ENCODE data around the gene FIGN.

FIGN gene

GRCh38 chr2:163732727-163733126 lies 3.1 kb downstream of the FIGN start:
- TF ChIP-seq CTCF (conservative IDR thresholded peaks at IDR 0.05), result no peak
- TF ChIP-seq ZFX (IDR thresholded peaks at IDR 0.05), result no peak
- no peak overlapping the region for H3K27ac ChIP-seq

DNA sequence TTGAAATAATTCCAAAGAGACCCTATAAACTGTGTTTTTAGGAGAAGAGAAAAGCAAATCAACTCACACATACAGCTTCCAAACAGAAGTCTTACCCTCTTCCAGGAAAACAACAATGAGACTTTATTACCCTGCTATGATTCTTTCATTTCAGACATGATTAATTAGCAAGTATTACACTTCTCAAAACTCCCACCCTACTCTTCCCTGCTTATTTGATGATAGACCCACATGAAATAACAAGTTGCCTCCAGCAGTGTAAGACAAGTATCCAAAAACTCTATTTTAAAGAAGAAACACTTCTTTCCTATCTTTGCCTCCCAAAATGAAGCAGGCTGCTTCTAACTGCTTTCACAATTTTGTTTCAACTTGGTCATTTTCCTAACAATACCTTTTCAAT lies 4.1 kb downstream of the FIGN start:
- no peak overlapping the region for H3K27ac ChIP-seq
- no peak for TF ChIP-seq CTCF (conservative IDR thresholded peaks at IDR 0.05)
- no peak for TF ChIP-seq ZFX (IDR thresholded peaks at IDR 0.05)

- TF ChIP-seq ZFX (IDR thresholded peaks at IDR 0.05) (no peak), CTCF (conservative IDR thresholded peaks at IDR 0.05) (no peak)
Observed at GRCh38 chr2:163730556-163730955, 5.3 kb downstream of the FIGN start.

DNA sequence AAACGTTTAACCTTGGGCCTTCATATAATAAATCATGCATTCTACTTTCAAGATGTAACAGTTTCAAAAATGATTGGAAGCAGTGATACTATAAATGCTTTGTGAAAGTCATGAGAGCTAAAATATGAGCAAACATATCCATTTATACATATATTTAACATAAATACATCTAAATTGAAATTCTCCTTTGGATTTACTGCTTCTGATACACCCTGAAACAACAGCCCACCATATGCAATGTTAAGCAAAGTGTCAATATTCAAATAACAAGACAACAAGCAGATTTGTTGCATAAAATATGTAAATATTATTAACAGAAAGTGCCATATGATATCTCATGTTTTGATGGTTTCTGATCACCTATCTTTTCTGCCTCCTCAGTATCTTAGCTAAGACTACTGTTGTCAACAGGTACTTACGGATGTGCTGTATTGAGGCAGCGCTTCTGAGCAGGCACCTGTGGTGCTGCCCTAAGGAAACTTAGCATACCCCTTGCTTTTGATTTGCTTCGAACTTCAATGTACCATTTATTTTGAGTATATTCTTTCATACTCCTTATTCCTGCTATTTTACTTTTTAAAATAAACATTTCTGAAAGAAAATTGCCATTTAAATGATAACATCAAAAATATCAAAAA lies 6.1 kb downstream of the FIGN start:
- H3K27ac ChIP-seq, result no peak overlapping the region
- TF ChIP-seq ZFX (IDR thresholded peaks at IDR 0.05) (no peak), CTCF (conservative IDR thresholded peaks at IDR 0.05) (no peak)

More at GRCh38 chr2:163730556-163730955, 5.3 kb downstream of the FIGN start:
- no peak overlapping the region for H3K27ac ChIP-seq

DNA sequence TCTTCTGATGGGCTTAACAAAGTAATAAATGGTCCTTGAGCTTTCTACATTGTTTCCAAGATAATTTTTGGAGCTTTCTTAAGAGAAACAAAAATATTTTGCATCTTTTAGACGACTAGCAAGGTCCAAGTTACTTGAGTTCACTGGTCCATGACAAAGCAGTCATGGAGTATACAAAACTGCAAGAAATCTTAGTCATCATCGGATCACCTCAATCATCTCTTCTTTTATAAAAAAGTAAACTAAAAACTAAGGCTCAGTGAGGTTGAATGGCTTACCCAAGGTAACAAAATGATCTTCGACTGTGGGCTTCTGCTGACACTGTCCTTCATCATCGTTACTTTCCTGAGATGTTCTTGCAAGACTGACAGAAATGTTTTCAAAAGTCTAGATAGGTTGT lies 11.9 kb downstream of the FIGN start:
- no peak overlapping the region for H3K27ac ChIP-seq
- no peak for TF ChIP-seq CTCF (conservative IDR thresholded peaks at IDR 0.05)
- TF ChIP-seq ZFX (IDR thresholded peaks at IDR 0.05), result no peak

- TF ChIP-seq ZFX (IDR thresholded peaks at IDR 0.05), result no peak
- no peak for TF ChIP-seq CTCF (conservative IDR thresholded peaks at IDR 0.05)
- H3K27ac ChIP-seq, result no peak overlapping the region
Observed at GRCh38 chr2:163723348-163723747, 12.5 kb downstream of the FIGN start.

DNA sequence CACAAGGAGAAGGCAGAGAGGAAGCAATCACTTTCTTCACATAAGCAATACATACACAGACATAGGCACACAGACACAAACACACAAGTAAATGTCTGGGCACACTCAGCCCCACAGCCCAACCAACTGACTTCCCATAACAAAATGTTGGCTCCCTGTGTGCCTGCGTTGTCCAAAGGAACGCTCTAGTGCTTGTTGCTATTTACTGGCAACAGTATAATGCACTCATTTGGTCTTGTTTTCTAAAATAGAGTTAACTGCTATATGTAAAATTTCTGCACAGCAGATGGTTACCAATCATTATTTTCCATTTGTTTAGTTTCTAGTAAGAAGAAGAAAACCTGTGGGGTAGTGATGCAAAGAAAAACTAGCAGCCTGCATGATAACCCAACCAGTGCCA lies 16.5 kb downstream of the FIGN start:
- TF ChIP-seq ZFX (IDR thresholded peaks at IDR 0.05) (no peak), CTCF (conservative IDR thresholded peaks at IDR 0.05) (no peak)

More for the DNA sequence above, 16.5 kb downstream of the FIGN start:
- H3K27ac ChIP-seq, result no peak overlapping the region
